K562 (cell line): ENCODE measurements around the gene ARHGDIA. TPM values are rescaled to one million over a fixed set of nuclear protein-coding genes. Genes with fewer than 3 reads are reported as not detected.

Source experiments
- ARHGAP35 ChIP-seq: fragments of 450-650 bp; IDR thresholded peaks from 2 replicates; pipeline ENCODE4 v1.6.1; 2018; ENCODE audit not compliant: partially characterized antibody
- ATF3 ChIP-seq, 2 experiments: fragments of 450-650 bp in 1 of 2; sonication (generic) in 1 of 2; formaldehyde crosslinking in 1 of 2; IDR thresholded peaks in 1 of 2; conservative IDR thresholded peaks in 1 of 2; 2 replicates each; pipeline versions ENCODE4 v1.6.1 to v1.8.1; 2016 to 2023; ENCODE audit warnings: mild to moderate bottlenecking in 2 of 2, moderate library complexity in 2 of 2, inconsistent platforms in 1 of 2, missing genetic modification reagents in 1 of 2
- KDM2B ChIP-seq: fragments of 250-450 bp; sonication (Bioruptor Pico); IDR thresholded peaks from 2 replicates; pipeline ENCODE4 v1.8.0; 2021; ENCODE audit warnings: mild to moderate bottlenecking, moderate library complexity
- MCM5 ChIP-seq: fragments of 450-650 bp; IDR thresholded peaks from 2 replicates; pipeline ENCODE4 v1.6.1; 2016; ENCODE audit warnings: low read depth
- MLLT1 ChIP-seq, 2 experiments: fragments of 450-650 bp; IDR thresholded peaks; 2 replicates each; pipeline ENCODE4 v1.6.1; 2016
- NFE2L1 ChIP-seq: fragments of 450-650 bp; IDR thresholded peaks from 2 replicates; pipeline ENCODE4 v1.6.1; 2016; ENCODE audit warnings: missing genetic modification characterization, low read depth, mild to moderate bottlenecking, missing compliant biosample characterization, moderate library complexity, borderline replicate concordance
- RBM22 ChIP-seq: fragments of 200-400 bp; formaldehyde crosslinking; IDR thresholded peaks from 2 replicates; pipeline ENCODE4 v1.6.1; 2018; ENCODE audit warnings: low read length, low read depth; ENCODE audit not compliant: poor library complexity, severe bottlenecking
- SMAD3 ChIP-seq: fragments of 450-650 bp; formaldehyde crosslinking; conservative IDR thresholded peaks from 2 replicates; pipeline ENCODE4 v1.4.0; 2020; ENCODE audit warnings: mild to moderate bottlenecking
- TBP ChIP-seq: optimal IDR thresholded peaks from 2 replicates; pipeline ENCODE3; 2011; ENCODE audit warnings: low read depth, low read length, improper control_type of control experiment
- TSC22D4 ChIP-seq: fragments of 450-650 bp; IDR thresholded peaks from 2 replicates; pipeline ENCODE4 v1.6.1; 2016; ENCODE audit warnings: missing genetic modification characterization, missing biosample characterization, control low read depth
- ZFP91 ChIP-seq: sonication (generic); formaldehyde crosslinking; IDR thresholded peaks from 2 replicates; pipeline ENCODE4 v1.8.0; 2022; ENCODE audit warnings: mild to moderate bottlenecking, missing genetic modification reagents
- ZNF431 ChIP-seq: sonication (generic); formaldehyde crosslinking; IDR thresholded peaks from 2 replicates; pipeline ENCODE4 v1.8.0; 2022; ENCODE audit warnings: mild to moderate bottlenecking, missing genetic modification reagents
- ZNF583 ChIP-seq: fragments of 250-450 bp; sonication (Bioruptor Pico); IDR thresholded peaks from 2 replicates; pipeline ENCODE4 v1.4.0; 2020
- ZNF584 ChIP-seq: fragments of 200-800 bp; sonication (Bioruptor generic); IDR thresholded peaks from 2 replicates; pipeline ENCODE4 v1.6.1; 2016; ENCODE audit warnings: low read depth, mild to moderate bottlenecking, missing genetic modification characterization, missing compliant biosample characterization
- ZNF668 ChIP-seq: fragments of 250-450 bp; sonication (Bioruptor Pico); IDR thresholded peaks from 2 replicates; pipeline ENCODE4 v1.8.0; 2022; ENCODE audit warnings: mild to moderate bottlenecking, inconsistent platforms
- polyA plus RNA-seq, 8 experiments: library from polyadenylated mRNA; depleted of rRNA in 4 of 8; stranded (reverse) in 5 of 8; unstranded in 3 of 8; fragments of >200 nt; fragmentation: Nextera tagmentation in 2 of 8; fragmentation: Illumina TruSeq in 1 of 8; extraction: Ambion mirVana in 2 of 8; extraction: Trizol in 1 of 8; gene quantifications; 2 replicates each; pipeline versions ENCODE4 v1.2.1 to v1.2.3, GENCODE V29; 2011 to 2014; ENCODE audit warnings: inconsistent platforms in 1 of 8, missing spikeins in 1 of 8
- total RNA-seq, 7 experiments: library from RNA; depleted of rRNA in 6 of 7; stranded (reverse); fragments of >200 nt in 6 of 7; fragmentation: Illumina TruSeq in 2 of 7; extraction: Trizol in 2 of 7; gene quantifications; 2 replicates each; pipeline versions ENCODE4 v1.2.1 to v1.2.3, GENCODE V29; 2011 to 2021; ENCODE audit warnings: low replicate concordance in 1 of 7

The ARHGDIA gene
- total and polyA plus RNA-seq, 9 of the 15 experiments (the other 6 are each of a cell fraction or from before 2014, with no cell fraction given): 9.6 to 340 (median 97.6) TPM

- TF ChIP-seq ZFP91 (CRISPR knock-in tag): no peak
- no peak for TF ChIP-seq MLLT1 (IDR thresholded peaks at IDR 0.05)
- TF ChIP-seq ZNF584 (CRISPR knock-in tag): no peak
- no peak for TF ChIP-seq ATF3 (IDR thresholded peaks at IDR 0.05)
- TF ChIP-seq ATF3 (CRISPR knock-in tag; conservative IDR thresholded peaks at IDR 0.05): no peak
- TF ChIP-seq ZNF431: no peak; the same call in 1 of the 2 replicates
- no peak for TF ChIP-seq ARHGAP35
- TF ChIP-seq ZNF668 (CRISPR knock-in tag): no peak
- TF ChIP-seq ZNF583 (CRISPR knock-in tag): no peak
- TF ChIP-seq TBP: no peak
- no peak for TF ChIP-seq NFE2L1 (tag)
- no peak for TF ChIP-seq MCM5
- TF ChIP-seq SMAD3: no peak
- TF ChIP-seq TSC22D4 (tag): no peak
- no peak for TF ChIP-seq RBM22
- no peak for TF ChIP-seq KDM2B (CRISPR knock-in tag)
These were observed 39.1 kb upstream of the ARHGDIA start (continued) for GRCh38 chr17:81909966-81910839.
